B cell (primary cell): ENCODE measurements around the gene ARID3C.

Experiments
- CTCF ChIP-seq: fragments of 200-600 bp; IDR thresholded peaks from one replicate; pipeline ENCODE4 v1.8.0; 2022; ENCODE audit warnings: antibody characterized with exemption, mild to moderate bottlenecking
- EZH2 ChIP-seq: IDR thresholded peaks from 2 replicates; pipeline ENCODE4 v1.6.1; 2012; ENCODE audit warnings: borderline replicate concordance, low read depth, mild to moderate bottlenecking, moderate library complexity, low read length; ENCODE audit not compliant: insufficient read depth, poor library complexity, severe bottlenecking

- TF ChIP-seq CTCF (no peak), EZH2 (no peak)
These were observed 42.4 kb upstream of the ARID3C start for GRCh38 chr9:34671307-34671706.
